Left colon (tissue), 2 donors: Measurements from ENCODE around the gene ARHGEF2. TPM values are rescaled to one million over a fixed set of nuclear protein-coding genes. Genes with fewer than 3 reads are reported as not detected.

Experiments
- ATAC-seq: fragments of 200-7000 bp; cut with Tn5 transposase; one replicate; pipeline ENCODE4 v1.9.1; 2020; ENCODE audit warnings: mild to moderate bottlenecking, moderate library complexity
- DNase-seq, 2 donors: peaks; one replicate each; pipeline ENCODE4 v3.0.0-alpha.2; 2020
- intact Hi-C, 2 donors: fragments of 100-400 bp; cut with DNase I in 1 of 2; cut with micrococcal nuclease in 1 of 2; formaldehyde crosslinking; loops; one replicate each; pipeline versions ENCODE4 v1.11.2 to v1.14.0; 2022; cut with DNase I, micrococcal nuclease
- total RNA-seq, 2 donors: library from RNA; stranded (reverse); fragmentation: NEBNext Ultra II Directional; extraction: Animal tissue kit (Norgen Biotek cat#: 25700); gene quantifications; one replicate each; pipeline ENCODE4 v1.2.1, GENCODE V29; 2021
- donor health status: DM: no; HTN: no; CAD: no.
- donor health status: DM: yes; HTN: yes; CAD: no.

The ARHGEF2 gene
- total RNA-seq, 2 donors from 2014 or later = 99.3 to 103 TPM

DNA sequence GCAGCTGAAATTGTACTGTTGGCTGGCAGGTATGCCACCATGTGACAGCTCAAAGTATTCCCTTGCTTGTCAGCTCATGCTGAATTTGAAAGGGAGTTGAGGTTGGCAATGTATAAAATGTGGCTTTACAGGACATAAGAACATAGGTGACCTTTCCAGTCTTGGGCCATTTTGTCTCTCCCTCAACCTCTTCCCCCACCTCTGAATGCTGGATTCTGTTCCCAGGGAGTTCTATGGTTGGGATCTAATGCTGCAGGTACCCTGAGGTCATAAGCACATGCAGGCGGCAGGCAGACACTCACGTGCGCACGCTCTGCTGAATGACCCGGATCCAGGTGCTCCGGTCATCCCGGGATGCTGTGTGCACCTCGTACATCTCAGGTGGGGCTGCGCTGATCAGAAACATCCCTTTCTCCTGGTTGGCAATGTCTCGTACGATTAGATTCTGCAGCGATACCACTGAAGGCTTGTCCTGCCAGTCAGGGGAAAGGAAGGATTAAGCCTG lies 20.9 kb downstream of the ARHGEF2 start:
- DNase-seq (no peak), ATAC-seq (no peak)
- intact Hi-C loops = no loop called here

- intact Hi-C loops = no loop called here
- DNase-seq (no peak), ATAC-seq (no peak)
Observed at GRCh38 chr1:155954645-155955044, 23.7 kb downstream of the ARHGEF2 start.

GRCh38 chr1:155952505-155952890 lies 25.8 kb downstream of the ARHGEF2 start:
- ATAC-seq (no peak), DNase-seq (no peak)
- intact Hi-C loops = no loop called here

DNA sequence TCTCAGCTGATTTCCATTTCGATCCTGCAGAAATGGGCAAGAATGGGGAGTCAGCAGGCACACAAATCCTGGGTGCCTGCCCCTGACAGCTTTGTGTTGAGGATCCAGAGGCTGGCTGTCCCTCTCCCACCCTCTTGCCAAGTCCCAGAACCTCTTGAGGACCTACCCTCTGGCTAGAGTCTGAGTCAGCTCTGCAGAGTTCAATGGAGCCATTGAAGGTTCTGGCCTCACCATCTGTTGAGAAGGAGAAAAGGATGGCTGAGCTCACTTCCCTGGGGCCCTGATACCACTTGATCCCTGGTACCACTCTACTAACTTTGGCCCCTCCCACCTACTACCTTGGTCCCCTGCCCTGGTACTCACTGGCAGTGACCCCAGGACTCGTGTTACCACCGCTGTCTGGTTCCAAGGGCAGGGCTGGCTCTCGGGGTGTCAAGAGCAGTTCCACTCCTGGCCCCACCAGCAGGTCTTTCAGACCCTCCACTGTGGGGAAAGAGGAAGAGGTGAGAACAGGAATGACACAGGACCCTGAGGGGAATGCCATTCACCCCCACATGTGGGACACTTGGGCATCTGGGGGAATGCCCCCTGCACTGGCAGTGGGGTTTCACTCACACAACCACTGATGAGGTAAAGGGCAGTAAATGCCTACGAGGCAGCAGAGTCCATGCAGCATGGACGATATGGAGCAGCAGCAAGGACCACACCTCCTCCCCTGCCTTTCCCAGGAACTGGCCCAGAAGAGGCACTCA lies 26.4 kb downstream of the ARHGEF2 start:
- intact Hi-C loops = no loop called here
- ATAC-seq (peak; percentile 14), DNase-seq (no peak)

- DNase-seq (no peak), ATAC-seq (no peak)
- intact Hi-C loops = no loop called here
Observed at GRCh38 chr1:155950829-155951228, 27.5 kb downstream of the ARHGEF2 start.

DNA sequence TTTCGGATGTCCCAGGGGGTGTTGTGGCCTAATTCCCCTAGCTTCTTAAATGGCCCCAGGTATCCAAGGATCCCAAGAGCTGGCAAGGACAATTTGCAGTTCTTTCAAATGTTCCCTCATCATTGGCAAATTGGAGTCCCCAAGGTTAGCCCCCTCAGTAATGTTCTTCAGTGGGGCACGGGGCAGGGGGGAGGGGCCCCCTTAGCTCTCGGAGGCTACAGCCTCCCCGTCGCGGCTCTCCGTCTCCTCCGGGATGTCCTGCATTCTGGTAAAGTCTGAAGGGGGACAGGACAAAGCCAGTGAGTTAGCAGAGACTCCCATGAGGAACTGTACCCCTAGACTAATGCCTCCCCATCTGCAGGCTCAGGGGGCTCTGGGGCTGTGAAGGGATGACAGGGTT lies 30.6 kb downstream of the ARHGEF2 start:
- intact Hi-C loops = no loop called here
- no peak for DNase-seq
- ATAC-seq = no peak

- intact Hi-C loops = no loop called here
- ATAC-seq (no peak), DNase-seq (no peak)
Observed at GRCh38 chr1:155947292-155947691, 31.1 kb downstream of the ARHGEF2 start.

DNA sequence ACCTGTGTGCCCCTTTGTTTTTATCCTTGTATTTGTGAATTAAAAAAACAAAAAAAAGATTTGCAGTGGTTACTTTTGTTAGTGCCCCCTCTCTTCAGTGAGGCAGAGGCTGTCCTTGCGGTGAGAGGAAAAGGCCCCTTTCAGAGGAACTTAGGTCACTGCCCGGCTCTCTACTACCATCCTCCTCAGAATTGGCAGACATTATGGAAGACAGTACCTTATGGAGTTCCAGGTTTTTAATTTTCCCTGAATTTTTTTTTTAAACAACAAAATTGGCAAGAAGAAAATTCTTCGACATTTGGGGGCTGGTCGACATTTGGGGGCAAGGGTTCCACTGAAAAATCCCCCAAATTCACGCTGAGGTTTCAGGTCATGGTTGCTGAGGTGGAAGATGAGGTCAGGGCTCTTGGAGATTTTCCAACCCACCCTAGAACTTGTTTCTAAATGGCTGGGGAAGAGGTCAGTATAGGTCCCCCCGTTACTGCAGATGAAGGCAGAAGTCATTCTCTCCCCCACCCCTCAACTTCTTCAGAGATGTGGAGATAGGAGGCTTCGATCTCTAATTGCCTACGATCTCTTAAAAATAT lies 31.6 kb downstream of the ARHGEF2 start:
- intact Hi-C loops = no loop called here
- no peak for ATAC-seq
- no peak for DNase-seq

- no peak for DNase-seq
- ATAC-seq = no peak
- intact Hi-C loops = no loop called here
Observed at GRCh38 chr1:155944444-155944799, 33.9 kb downstream of the ARHGEF2 start.

DNA sequence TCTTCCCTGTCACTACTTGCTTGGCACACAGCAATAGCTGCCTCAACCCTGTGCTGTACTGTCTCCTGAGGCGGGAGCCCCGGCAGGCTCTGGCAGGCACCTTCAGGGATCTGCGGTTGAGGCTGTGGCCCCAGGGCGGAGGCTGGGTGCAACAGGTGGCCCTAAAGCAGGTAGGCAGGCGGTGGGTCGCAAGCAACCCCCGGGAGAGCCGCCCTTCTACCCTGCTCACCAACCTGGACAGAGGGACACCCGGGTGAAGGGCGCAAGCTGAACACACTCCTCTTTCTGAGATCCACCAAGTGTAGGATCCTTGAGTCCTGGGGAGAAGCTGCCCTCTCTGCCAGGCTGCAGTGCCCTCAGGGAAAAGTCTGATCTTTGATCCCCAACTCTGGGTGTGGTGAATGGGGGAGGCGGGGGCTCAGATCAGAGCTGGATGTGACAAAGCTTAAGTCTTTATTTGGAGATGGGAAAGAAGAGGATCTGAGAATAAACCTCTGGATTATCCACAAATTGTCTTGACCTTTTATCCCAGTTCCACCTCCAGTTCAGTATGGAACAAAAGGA lies 35.7 kb downstream of the ARHGEF2 start:
- peak; percentile 75 to 78 for DNase-seq
- intact Hi-C loops = no loop called here
- peak; percentile 48 for ATAC-seq

DNA sequence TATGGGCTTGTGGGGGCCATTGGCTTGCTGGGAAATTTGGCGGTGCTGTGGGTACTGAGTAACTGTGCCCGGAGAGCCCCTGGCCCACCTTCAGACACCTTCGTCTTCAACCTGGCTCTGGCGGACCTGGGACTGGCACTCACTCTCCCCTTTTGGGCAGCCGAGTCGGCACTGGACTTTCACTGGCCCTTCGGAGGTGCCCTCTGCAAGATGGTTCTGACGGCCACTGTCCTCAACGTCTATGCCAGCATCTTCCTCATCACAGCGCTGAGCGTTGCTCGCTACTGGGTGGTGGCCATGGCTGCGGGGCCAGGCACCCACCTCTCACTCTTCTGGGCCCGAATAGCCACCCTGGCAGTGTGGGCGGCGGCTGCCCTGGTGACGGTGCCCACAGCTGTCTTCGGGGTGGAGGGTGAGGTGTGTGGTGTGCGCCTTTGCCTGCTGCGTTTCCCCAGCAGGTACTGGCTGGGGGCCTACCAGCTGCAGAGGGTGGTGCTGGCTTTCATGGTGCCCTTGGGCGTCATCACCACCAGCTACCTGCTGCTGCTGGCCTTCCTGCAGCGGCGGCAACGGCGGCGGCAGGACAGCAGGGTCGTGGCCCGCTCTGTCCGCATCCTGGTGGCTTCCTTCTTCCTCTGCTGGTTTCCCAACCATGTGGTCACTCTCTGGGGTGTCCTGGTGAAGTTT lies 36.4 kb downstream of the ARHGEF2 start:
- DNase-seq (peak; percentile 47 to 55), ATAC-seq (peak; percentile 38)
- intact Hi-C loops = no loop called here

- ATAC-seq = peak; percentile 68
- DNase-seq = peak; percentile 87 to 93
- intact Hi-C loops = no loop called here
Observed at GRCh38 chr1:155940993-155941844, 37.1 kb downstream of the ARHGEF2 start, which contains the start of gene RXFP4. TSS of gene RXFP4 (plus strand) at chr1:155941638. CDS start at chr1:155941710, 72 bp downstream.

DNA sequence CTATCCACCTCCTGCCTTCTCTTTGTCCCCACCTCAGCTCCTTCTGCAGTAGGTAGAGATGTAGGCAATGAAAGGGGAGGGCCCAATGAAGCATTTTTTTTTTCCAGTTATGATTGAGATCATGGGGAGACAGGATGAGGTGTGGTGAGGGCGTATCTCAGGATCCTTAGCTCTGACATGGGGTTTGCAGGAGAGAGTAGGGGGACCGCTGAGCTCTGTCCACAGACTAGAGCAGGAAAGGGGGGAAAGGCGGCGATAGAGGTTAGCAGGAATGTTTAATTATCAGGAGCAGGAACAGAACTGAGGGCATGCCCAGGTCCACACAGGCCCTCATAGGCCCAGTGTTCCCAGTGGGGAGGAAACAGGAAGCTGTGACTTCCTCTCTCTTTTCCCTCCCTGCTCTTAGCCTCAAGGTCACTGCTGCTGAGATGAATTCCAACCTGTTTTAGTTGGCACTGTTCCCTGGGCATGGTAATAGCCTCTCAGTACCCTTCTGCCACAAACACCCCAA lies 37.8 kb downstream of the ARHGEF2 start:
- intact Hi-C loops = no loop called here
- peak; percentile 46 to 68 for DNase-seq
- peak; percentile 65 for ATAC-seq

GRCh38 chr1:155938220-155938627 lies 40.1 kb downstream of the ARHGEF2 start:
- DNase-seq = no peak
- ATAC-seq = no peak
- intact Hi-C loops = loop anchor here (5.0 to 10.0 kb wide), 2 partner anchors 47 to 49 kb away; no protein-coding TSS in a partner anchor

DNA sequence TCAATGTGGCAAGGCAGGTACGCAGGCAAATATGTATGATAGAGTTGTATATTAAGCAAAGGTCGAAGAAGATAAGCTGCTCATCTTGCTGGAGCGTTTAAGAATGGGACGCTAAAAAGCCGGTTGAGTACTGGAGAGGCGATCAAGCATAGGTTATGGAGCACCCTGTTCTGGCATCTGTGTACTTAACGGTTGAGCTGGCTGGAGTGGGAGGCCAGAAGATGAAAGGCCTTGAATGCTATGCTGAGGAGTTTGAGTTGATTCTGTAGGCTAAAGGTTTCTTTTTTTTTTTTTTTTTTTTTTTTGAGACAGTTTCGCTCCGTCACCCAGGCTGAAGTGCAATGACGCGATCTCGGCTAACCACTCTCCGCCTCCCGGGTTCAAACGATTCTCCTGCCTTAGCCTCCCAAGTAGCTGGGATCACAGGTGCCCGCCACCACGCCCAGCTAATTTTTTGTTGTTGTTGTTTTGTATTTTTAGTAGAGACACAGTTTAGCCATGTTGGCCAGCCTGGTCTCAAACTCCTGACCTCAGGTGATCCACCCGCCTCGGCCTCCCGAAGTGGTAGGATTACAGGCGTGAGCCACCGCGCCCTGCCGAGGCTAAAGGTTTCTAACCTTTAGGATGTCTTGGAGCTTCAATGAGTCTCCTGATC lies 43.3 kb downstream of the ARHGEF2 start:
- DNase-seq (no peak), ATAC-seq (no peak)
- intact Hi-C loops = loop anchor here (5.0 to 10.0 kb wide), 2 partner anchors 50 to 52 kb away; no protein-coding TSS in a partner anchor

DNA sequence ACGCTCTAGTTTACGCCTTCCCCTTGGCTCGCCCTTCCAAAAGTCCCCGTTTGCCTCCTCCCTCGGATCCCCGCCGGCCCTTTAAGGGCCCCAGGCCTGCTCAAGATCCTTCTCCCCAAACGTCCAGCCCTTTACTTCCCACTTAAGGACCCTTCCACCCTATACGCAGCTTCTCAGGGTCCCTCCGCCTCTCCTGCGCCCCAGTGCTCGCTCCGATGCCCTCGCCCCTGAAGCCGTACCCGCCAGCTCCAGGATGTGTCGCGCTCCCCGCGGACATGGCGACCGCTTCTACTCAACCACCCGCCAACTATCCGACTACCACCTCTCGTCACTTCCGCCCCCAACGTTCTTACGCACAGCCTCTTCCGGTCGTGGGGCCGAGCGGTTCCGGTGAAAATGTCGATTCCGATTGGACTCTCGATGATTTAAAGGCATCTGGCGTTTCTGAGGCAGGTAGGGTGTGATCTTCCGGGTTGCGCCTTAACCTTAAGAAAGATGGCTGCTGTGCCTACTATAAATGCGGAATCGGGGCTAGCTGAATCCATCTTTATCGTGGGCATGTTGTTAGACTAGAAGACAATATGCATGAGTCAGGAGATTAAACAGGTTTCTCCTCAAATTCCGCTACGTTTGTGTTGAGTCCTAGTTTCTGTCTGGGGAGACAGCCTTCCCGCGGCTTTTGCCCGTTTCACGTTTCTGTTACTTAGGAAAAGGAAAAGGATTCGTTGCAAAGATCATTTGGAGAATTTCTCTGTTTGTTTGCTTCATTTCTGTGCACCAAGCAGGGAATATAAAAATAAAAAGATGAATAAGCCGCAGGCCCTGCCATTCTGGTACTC lies 44.0 kb downstream of the ARHGEF2 start, which contains the start of gene KHDC4:
Gene KHDC4 (minus strand): TSS at position 317 of the 839 bp plus-strand sequence. CDS start 40 bp downstream, at position 277.
- ATAC-seq (peak; percentile 82), DNase-seq (peak; percentile 96 to 97)
- intact Hi-C loops = loop anchor here in 1 of 2 donors (10.0 kb wide), 1 partner anchor 50 kb away; no protein-coding TSS in a partner anchor
